ENCODE results near the gene ETFB.

GRCh38 chr19:51372649-51373504 is 6.7 kb upstream of the ETFB start, which contains the start of gene NKG7:
- TF ChIP-seq FOXM1 (IDR thresholded peaks at IDR 0.05; ENCODE audit: borderline replicate concordance) (no peak), CTBP1 (IDR thresholded peaks at IDR 0.05; ENCODE audit: borderline replicate concordance) (no peak), HDGF (IDR thresholded peaks at IDR 0.05; ENCODE audit: borderline replicate concordance) (no peak), ZNF384 (IDR thresholded peaks at IDR 0.05) (no peak), FOXA1 (IDR thresholded peaks at IDR 0.05) (no peak), TARDBP (IDR thresholded peaks at IDR 0.05) (no peak), ARNT (IDR thresholded peaks at IDR 0.05) (no peak), SUZ12 (IDR thresholded peaks at IDR 0.05) (no peak)

Measured in HEK293T (cell line).